HFFc6 (cell line): ENCODE results near the gene UNK. TPM values are rescaled to one million over a fixed set of nuclear protein-coding genes. Genes with fewer than 3 reads are reported as not detected.

Experiments
- DNase-seq: peaks from one replicate; pipeline ENCODE4 v3.0.0-alpha.2; 2018
- H3K27ac Mint-ChIP-seq: 2 replicates; pipeline ENCODE4 v1.8.0; 2020; ENCODE audit warnings: mild to moderate bottlenecking, mixed read lengths
- H3K27me3 Mint-ChIP-seq: 2 replicates; pipeline ENCODE4 v1.8.0; 2021; ENCODE audit warnings: mild to moderate bottlenecking, moderate library complexity, mixed read lengths; ENCODE audit not compliant: insufficient read depth
- H3K36me3 Mint-ChIP-seq: 2 replicates; pipeline ENCODE4 v1.8.0; 2021; ENCODE audit warnings: low read depth, mixed read lengths
- H3K4me1 Mint-ChIP-seq: 2 replicates; pipeline ENCODE4 v1.8.0; 2020; ENCODE audit warnings: low read depth, mixed read lengths
- H3K4me3 Mint-ChIP-seq: 2 replicates; pipeline ENCODE4 v1.8.0; 2020; ENCODE audit warnings: mild to moderate bottlenecking, moderate library complexity, mixed read lengths
- H3K9me3 Mint-ChIP-seq: 2 replicates; pipeline ENCODE4 v1.8.0; 2020; ENCODE audit warnings: mild to moderate bottlenecking, mixed read lengths
- CTCF ChIP-seq: fragments of 200-600 bp; sonication (generic); IDR thresholded peaks from 2 replicates; pipeline ENCODE4 v1.5.0; 2021; ENCODE audit warnings: antibody characterized with exemption, mild to moderate bottlenecking
- total RNA-seq, 6 experiments: library from RNA; stranded (reverse); fragmentation: NEBNext Ultra II Directional; extraction: Animal tissue kit (Norgen Biotek cat#: 25700); gene quantifications; 2 replicates in 1 of 6; 3 replicates in 5 of 6; pipeline ENCODE4 v1.2.3, GENCODE V29; 2021

The UNK gene
- total RNA-seq, 6 experiments from 2014 or later = 12.7 to 18.6 (median 16.2) TPM

- Mint-ChIP-seq H3K27me3 (peaks cover 1% of the 10 kb centered on the region), H3K36me3 (no peaks in the 10 kb centered on the region), H3K27ac (no peak overlapping the region), H3K4me1 (peaks cover 10% of the 10 kb centered on the region), H3K9me3 (no peaks in the 10 kb centered on the region), H3K4me3 (no peak overlapping the region)
- no peak for TF ChIP-seq CTCF
- DNase-seq = no peak
Measured at GRCh38 chr17:75739801-75740200, 44.8 kb upstream of the UNK start.

- H3K9me3 Mint-ChIP-seq = no peaks in the 10 kb centered on the region
- H3K4me1 Mint-ChIP-seq = peaks cover 9% of the 10 kb centered on the region
- TF ChIP-seq CTCF = no peak
- H3K36me3 Mint-ChIP-seq = no peaks in the 10 kb centered on the region
- no peak overlapping the region for H3K27ac Mint-ChIP-seq
- H3K4me3 Mint-ChIP-seq = no peak overlapping the region
- peaks cover 1% of the 10 kb centered on the region for H3K27me3 Mint-ChIP-seq
- no peak for DNase-seq
Measured at GRCh38 chr17:75740215-75740614, 44.4 kb upstream of the UNK start.

- no peak overlapping the region for H3K4me3 Mint-ChIP-seq
- no peak for DNase-seq
- peaks cover 1% of the 10 kb centered on the region for H3K27me3 Mint-ChIP-seq
- peaks cover 9% of the 10 kb centered on the region for H3K4me1 Mint-ChIP-seq
- TF ChIP-seq CTCF = no peak; the same call in 1 of the 2 replicates
- H3K36me3 Mint-ChIP-seq = no peaks in the 10 kb centered on the region
- no peak overlapping the region for H3K27ac Mint-ChIP-seq
- no peaks in the 10 kb centered on the region for H3K9me3 Mint-ChIP-seq
Measured at GRCh38 chr17:75740631-75741077, 44.0 kb upstream of the UNK start.

GRCh38 chr17:75742337-75742736 lies 42.3 kb upstream of the UNK start:
- Mint-ChIP-seq H3K4me3 (no peak overlapping the region), H3K9me3 (no peaks in the 10 kb centered on the region), H3K27ac (no peak overlapping the region), H3K27me3 (peaks cover 1% of the 10 kb centered on the region), H3K4me1 (peaks cover 9% of the 10 kb centered on the region), H3K36me3 (no peaks in the 10 kb centered on the region)
- no peak for DNase-seq
- TF ChIP-seq CTCF = no peak

GRCh38 chr17:75743625-75744206 lies 40.9 kb upstream of the UNK start:
- peaks cover 1% of the 10 kb centered on the region for H3K27me3 Mint-ChIP-seq
- no peak for DNase-seq
- peaks cover 6% of the 10 kb centered on the region for H3K4me1 Mint-ChIP-seq
- H3K36me3 Mint-ChIP-seq = no peaks in the 10 kb centered on the region
- no peak overlapping the region for H3K27ac Mint-ChIP-seq
- H3K9me3 Mint-ChIP-seq = no peaks in the 10 kb centered on the region
- no peak for TF ChIP-seq CTCF
- H3K4me3 Mint-ChIP-seq = no peak overlapping the region
